Right renal pelvis (tissue), 4 donors: ENCODE data around the gene FBXO2. TPM values are rescaled to one million over a fixed set of nuclear protein-coding genes. Genes with fewer than 3 reads are reported as not detected.
"Not testable (repeated sequence)": the region's sequence is repeated elsewhere in the genome, so short reads cannot be mapped to it uniquely, and the experiment has no call there.

ENCODE experiments used
- DNase-seq, 4 donors: peaks; one replicate each; pipeline ENCODE4 v3.0.0-alpha.2; 2013; ENCODE audit warnings: low read depth in 4 of 4, low spot score in 3 of 4, missing footprints in 1 of 4
- polyA plus RNA-seq, 4 donors: library from polyadenylated mRNA; unstranded; fragments of 120-200 nt; gene quantifications; one replicate each; pipeline ENCODE4 v1.2.1, GENCODE V29; 2013; ENCODE audit not compliant: insufficient read length in 4 of 4

Gene FBXO2
- polyA plus RNA-seq, 4 donors = 0.98 to 2.0 (median 1.1) TPM

DNA sequence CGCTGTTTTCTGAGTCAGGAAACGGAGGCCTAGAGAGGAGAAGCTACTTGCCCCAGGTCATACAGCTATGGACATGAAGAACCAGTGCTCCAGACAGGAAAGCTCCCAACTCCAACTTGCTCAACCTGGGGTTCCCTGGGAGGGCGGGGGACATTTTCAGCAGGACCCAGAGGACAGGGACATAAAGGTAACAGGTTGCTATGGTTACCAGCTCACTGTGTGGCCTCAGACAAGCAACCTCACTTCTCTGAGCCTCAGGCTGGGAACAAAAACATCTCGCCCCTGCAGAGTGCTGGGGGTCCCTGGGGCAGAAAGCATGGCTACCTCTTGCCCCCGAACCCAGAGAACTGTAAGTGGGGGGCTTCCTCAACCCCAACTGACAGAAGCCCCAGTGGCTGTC, 16.1 kb downstream of the FBXO2 start:
- no peak for DNase-seq

DNA sequence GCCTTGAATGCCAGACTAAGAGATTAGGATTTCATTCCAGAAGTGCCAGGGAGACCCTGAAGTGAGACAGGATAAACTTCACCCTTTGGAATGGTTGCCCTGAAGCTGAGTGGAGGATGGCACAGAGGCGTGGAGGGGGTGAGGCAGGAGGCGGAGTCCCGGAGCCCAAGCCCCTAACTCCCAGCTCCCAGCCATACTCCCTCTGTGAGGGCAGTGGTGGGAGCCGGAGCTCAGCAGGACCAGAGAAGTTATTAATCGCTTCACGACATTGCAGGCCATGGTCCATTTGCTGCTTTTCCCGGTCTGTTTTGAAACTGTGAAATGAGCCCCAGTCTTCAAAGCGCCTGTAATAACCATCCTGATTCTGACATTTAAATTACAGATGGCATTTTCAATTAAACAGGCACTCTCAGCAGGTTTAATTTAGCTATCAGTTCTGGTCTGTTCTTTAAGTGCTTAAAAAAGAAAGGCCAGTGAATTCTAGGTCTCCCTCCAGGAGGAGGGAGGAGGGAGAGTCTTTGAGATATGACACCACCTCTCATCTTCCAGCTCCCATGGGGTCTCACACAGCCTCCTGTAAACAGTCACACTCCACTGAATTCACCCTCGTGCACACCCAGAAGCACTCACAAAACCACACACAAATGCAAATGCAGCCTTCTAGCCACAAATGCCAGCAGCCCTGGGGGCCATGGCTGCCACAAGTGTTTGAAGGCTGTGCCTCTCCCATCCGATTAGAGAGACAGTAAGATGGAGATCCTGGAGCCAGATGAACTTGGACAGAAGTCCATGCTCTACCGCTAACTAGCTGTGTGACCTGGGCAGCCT, 19.6 kb downstream of the FBXO2 start:
- no peak for DNase-seq

DNA sequence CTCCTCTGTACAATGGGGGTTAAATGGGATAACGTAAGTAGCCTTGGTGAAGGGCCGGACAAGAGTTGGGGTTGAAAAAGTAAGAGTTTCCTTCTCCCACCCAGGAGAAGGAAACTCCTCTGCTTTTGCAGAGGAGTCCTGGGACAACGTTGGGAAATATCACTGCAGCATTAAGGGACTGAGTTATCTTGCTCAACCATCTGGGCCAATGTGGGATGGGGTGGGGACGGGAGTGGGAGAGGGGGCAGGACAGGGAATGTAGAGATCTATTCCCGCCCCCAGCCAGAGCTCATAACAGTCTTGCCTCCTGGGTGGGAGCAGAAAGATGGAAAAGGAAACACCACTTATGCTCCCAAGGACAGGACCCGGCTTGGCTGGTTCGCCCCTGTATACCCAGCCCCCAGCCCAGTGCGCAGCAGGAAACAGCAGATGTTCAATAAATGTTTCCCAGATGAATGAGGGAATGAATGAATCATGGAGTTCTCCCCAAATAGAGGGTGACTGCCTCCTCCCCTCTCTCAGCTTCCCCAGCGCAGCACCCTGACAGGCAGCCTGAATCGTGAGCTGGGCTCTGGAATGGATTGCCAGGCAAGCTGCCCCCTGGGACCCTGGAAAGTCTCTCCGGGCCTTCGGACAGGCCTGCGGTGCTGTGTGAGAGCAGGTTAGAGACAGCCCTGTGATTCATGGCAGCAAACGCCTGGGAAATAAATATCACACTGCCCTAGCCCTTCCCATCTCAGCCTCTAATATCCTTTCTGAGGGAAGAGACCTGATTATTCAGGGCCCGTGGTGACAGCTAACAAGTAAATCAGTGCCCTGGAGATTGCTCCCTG, 24.8 kb downstream of the FBXO2 start:
- DNase-seq = no peak

DNA sequence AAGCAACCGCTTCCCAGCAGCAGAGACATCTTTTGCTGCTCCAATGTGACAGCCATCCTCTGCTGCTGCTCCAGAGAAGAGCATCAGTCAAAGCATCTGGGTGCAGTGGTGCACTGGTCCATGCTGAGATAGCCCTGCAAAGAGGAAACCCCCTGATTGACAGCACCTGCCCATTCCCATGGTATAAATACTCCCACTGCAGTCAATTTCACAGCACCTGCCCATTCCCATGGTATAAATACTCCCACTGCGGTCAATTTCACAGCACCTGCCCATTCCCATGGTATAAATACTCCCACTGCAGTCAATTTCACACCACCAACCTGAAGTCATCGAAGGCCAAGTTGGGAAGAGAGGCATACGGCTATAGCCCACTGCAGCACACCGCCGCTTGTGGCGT, 25.5 kb downstream of the FBXO2 start:
- DNase-seq = no peak

DNA sequence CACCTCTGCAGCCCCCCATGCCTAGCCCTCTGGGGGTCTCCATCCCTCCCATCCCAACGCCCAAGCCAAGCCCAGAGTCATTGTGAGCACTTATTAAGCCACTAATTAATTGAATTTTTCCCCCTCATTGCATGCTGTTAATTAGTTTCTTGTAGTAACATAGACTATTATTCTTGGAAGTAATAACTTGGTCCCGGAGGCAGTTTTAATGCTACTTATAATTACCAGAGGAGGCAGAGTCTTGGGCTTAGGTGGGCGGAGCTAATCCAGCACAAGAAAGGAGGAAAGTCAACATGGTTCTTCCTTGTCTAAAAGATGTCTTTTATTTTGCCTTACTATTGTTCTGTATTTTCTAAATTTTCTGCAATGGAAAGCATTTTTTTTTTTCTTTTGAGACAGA, 27.7 kb downstream of the FBXO2 start:
- DNase-seq = no peak

DNA sequence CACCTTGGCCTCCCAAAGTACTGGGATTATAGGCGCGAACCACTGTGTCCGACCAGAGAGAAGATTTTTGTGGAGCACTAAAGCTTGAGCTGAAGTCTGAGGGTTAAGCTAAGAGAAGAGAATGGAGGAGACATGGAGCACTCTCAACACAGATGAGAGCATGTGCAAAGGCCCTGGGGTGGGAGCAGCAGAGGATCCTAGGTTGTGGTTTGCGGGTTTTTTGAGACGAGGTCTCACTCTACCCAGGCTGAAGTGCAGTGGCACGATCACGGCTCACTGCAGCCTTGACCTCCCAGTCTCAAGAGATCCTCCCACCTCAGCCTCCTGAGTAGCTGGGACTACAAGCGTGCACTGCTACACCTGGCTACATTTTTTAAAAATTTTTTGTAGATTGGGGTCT, 30.5 kb downstream of the FBXO2 start:
- no peak for DNase-seq

DNA sequence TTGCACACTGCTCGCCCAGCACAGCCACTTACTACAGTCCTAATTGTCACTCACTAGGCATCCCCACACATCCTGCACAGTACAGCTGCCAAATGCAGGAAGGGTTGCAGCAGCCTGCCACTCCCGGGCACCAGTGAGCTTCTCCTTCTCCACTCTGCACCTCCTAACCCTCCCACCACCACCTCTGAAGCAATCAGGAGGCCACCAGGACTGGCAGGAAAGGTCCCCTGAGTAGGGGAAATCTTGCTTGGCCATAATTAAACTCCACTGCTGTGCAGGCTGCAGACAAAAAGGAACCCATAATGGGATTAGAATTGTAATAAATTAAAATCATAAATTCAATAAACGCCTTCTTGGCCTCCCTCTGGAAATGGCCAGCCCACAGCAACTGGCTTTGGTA, 31.8 kb downstream of the FBXO2 start:
- DNase-seq = no peak

DNA sequence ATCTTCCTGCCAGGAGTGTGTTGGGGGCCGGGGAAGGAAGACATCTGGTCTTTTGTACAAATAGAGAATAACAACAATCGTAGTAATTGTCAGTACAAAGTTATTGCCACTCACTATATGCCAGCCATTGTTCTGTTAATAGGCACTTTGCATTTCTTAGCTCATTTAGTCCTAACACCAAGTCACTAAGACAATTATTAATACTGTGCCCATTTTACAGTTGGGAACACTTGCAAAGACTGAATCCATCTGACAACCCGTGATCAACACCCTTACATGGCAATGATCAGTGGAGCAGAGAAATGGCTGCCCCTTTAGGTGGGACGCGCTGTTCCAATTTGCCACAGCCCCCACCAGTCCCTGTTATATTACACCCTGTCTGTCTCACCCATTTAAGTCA, 33.3 kb downstream of the FBXO2 start:
- no peak for DNase-seq

DNA sequence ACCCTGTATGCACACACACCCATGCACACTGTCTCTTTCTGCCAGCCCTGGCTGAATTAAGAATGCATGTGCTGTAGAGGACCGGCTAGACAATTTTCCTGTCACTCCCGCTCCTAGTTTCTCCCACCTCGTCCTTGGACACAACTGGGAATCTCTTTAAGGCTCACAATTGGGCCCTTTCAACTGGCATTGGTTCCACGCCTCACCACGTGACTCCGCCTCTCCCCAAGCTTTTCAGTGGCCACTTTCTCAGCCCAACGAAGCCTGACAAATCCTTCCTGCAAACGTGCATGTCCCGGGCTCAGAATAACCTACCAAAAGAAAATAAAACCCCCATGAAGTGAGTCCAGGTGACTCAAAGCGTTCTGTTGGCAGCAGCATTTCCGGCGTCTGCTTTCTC, 33.8 kb downstream of the FBXO2 start:
- DNase-seq = no peak

DNA sequence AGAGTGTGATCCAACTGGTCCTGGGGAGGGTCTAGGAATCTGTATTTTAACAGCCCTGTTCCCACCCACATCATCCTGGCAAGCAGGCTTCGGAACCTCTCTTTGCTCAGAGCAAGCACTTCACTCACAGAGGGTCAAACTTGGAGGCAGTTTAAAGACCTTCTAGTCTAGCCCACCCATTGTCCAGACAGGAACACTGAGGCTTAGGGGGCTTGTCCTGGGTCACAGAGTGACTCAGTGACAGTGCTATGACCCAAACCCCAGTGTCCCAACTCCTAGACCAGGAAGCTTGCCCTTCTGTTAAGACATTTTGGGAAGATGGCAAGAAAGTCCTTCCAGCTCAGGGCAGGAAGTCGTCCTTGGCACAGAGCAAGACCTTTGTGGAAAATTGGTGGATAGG, 36.5 kb downstream of the FBXO2 start:
- DNase-seq = no peak

DNA sequence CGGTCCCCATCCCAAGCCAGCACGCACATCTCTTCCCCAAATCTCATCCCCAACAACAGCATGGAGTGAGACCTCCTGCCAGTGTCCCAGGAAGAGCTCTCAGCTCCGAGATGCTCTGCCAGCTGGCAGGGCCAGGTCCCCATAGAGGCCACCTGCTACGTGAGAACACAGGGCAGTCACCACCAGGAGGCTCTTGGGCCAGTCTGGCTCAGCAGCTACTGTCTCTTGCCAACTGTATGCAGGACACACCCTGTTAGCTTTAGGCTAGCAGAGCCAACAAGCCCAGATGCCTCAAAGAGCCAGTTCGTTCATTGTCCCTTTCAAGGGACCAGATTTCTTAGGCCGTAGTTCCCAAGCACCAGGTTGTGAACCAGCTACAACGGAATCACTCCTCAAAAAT, 36.9 kb downstream of the FBXO2 start:
- DNase-seq = no peak

DNA sequence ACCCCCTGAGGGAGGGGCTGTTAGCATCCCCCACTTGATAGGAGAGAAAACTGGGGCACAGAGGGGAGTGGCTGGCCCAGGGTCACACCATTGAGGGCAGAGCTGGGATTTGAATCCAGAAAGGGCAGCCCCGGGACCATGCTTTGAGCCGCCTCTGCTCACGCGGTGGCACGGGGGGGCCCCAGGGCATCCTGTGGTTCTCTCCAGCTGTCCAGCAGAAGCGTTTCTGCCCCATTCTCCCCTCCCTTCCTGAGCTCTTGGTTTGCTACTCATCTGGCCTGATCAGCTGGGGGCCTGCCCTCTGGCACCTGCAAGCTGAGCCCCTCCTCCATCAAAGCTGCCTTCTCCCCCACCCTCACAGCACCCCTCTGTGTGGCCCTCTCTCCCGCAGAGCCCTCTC, 37.5 kb downstream of the FBXO2 start:
- no peak for DNase-seq

DNA sequence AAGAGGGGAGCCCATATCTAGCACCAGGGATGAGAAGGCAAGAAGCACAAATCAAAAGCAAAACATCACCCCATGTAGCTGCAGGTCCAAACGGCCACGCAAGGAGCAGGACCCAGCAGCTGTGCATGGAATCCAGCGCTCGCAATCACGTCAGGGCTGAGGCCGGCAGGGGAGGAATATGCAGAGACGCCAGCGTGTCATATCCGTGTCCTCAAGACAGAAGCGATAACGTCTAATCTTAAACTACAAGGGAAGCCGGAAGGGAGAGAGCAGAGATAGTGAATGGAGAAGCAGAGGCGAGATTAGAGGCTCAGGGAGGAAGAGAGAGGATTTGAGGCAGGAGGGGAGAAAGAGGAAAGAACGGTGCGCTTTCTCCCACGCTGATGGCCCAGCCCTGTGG, 39.1 kb downstream of the FBXO2 start:
- DNase-seq = no peak

DNA sequence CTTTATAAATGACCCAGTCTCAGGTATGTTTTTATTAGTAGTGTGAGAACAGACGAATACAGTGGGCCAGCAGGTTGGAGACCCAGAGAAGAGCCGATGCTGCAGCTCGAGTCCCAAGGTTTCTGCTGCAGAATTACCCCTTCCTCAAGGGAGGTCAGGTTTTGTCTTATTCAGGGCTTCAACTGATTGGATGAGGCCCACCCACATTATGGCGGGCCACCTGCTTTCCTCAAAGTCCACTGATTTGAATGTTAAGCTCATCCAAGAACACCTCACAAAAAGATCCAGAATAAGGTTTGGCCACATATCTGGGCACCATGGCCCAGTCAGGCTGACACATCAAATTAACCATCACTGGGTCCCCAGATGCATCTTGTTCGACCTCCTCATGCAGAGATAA, 40.9 kb downstream of the FBXO2 start:
- DNase-seq = no peak

DNA sequence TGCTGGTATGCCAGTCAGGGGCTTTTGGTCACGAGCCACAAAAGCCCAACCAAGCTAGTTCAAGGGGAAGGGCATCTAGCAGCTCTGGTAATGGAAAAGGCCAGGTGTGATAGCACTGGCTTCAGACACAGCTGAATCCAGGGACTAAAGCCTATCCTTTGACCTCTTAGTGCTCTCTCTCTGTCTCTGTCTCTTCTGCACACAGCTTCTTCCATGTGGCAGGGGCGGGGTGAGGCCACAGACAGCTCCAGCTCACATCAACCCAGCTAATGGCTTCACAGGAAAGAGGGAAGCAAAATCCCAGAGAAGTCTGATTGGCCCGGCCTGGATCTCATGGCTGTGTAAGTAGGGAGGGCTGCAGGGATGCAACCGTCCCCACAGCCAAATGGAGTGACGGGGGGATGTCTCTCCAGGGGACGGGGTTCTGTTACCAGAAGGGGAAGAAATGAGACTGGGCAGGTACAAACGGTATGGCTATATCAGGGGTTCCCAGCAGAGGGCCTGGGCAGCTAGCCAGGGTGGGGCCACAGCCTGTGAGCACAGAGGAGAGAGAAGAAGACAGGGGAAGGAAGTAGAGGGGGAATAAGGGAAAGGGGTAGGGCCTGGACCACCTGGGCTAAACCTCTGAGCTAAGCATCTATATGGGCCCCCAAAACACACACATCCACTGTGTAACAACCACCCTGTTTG, 42.4 kb downstream of the FBXO2 start:
- no peak for DNase-seq

DNA sequence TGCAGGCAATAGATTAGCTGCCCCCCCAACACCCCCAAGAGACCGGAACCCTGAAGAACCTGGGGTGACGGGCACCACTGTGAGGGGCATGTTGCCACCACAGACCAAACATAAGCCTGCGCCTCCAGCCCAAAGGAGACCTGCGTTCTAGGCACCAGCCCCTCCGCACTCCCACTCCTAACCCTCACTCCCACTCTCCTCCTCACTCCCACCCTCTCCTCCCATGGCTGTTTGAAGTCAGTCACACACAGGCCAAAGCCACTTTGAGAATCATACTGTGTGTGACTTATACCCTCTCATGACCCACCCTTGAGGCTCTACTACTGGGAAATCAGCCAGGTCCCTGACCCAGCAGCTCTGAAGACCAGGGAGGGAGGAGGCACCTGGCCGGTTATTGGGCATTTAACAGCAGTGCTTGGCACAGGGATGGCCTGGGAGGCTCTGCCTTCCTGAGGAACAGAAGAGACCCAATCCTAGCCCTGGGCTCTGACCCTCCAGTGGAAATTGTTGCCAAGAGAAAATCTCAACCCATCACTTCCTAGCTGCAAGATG, 43.5 kb downstream of the FBXO2 start:
- DNase-seq = no peak

DNA sequence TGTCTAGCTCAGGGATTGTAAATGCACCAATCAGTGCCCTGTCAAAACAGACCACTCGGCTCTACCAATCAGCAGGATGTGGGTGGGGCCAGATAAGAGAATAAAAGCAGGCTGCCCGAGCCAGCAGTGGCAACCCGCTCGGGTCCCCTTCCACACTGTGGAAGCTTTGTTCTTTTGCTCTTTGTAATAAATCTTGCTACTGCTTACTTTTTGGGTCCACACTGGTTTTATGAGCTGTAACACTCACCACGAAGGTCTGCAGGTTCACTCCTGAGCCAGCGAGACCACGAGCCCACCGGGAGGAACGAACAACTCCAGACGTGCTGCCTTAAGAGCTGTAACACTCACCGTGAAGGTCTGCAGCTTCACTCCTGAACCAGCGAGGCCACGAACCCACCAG, 44.9 kb downstream of the FBXO2 start:
- not testable (repeated sequence) for DNase-seq

DNA sequence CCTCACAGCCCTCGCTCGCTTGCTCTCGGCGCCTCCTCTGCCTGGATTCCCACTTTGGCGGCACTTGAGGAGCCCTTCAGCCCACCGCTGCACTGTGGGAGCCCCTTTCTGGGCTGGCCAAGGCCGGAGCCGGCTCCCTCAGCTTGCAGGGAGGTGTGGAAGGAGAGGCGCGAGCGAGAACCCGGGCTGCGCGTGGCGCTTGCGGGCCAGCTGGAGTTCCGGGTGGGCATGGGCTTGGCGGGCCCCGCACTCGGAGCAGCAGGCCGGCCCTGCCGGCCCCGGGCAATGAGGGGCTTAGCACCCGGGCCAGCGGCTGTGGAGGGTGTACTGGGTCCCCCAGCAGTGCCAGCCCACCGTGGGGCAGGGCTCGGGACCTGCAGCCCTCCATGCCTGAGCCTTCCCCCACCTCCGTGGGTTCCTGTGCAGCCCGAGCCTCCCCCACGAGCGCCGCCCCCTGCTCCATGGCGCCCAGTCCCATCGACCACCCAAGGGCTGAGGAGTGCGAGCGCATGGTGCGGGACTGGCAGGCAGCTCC, 45.6 kb downstream of the FBXO2 start:
- not testable (repeated sequence) for DNase-seq

DNA sequence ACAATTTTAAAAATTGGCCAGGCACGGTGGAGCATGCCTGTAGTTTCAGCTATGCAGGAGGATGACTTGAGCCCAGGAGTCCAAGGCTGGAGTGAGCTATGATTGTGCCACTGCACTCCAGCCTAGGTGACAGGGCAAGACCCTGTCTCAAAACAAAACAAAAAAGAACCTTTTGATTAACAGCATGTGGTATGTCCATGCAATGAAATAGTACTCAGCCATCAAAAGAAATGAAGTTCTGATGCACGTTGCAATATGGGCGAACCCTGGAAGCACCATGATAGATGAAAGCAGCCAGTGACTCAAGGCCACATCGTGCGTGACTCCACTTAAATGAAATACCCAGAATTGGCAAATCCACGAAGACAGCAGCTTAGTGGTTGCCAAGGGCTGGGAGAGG, 47.5 kb downstream of the FBXO2 start:
- DNase-seq = no peak

DNA sequence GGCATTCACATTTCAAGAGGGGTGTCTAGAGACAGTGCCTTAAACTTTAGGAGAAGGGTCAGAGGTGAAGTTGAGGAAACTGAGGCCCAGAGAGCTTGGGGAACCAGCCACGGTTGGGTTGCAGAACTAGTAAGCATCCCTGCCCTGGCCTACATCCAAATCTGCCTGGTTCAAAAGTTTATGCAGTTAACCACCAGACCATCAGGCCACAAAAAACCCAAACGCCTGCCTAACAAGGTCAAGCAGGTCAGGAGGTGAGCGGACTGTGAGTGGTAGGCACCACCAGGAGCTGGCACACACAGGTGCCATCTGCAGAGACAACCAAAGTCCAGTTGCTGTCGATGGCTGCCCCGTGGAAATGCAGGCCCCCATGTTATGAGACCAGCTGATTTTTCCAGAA, 51.2 kb downstream of the FBXO2 start:
- DNase-seq = no peak

DNA sequence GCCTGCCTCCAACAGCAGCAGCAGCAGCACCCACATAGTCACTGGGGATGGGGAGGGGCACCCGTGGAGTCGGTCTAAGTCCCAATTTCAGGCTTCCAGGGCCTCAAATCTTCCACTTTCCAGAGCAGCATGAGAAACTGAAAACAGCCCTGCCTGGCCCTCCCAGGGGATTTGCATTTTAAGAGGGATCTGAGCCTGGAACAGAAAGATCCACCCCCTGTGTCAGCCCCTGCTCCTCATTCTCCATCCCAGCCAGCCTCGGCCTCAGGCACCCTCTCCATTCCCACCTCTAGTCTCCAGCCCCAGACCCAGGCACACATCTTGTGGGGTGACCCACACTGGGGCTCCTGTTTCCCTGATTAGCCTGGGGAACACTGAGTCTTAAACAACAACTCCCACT, 51.8 kb downstream of the FBXO2 start:
- DNase-seq = no peak
